Measurements from ENCODE around the gene SEC24D.

GRCh38 chr4:118814058-118814457 is 21.9 kb downstream of the SEC24D start:
- TF ChIP-seq, protein P1, sequence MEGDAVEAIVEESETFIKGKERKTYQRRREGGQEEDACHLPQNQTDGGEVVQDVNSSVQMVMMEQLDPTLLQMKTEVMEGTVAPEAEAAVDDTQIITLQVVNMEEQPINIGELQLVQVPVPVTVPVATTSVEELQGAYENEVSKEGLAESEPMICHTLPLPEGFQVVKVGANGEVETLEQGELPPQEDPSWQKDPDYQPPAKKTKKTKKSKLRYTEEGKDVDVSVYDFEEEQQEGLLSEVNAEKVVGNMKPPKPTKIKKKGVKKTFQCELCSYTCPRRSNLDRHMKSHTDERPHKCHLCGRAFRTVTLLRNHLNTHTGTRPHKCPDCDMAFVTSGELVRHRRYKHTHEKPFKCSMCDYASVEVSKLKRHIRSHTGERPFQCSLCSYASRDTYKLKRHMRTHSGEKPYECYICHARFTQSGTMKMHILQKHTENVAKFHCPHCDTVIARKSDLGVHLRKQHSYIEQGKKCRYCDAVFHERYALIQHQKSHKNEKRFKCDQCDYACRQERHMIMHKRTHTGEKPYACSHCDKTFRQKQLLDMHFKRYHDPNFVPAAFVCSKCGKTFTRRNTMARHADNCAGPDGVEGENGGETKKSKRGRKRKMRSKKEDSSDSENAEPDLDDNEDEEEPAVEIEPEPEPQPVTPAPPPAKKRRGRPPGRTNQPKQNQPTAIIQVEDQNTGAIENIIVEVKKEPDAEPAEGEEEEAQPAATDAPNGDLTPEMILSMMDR (IDR thresholded peaks at IDR 0.05; ENCODE audit: low read length), result no peak
- TF ChIP-seq EZH2 (IDR thresholded peaks at IDR 0.05; ENCODE audit: borderline replicate concordance, low read length), result no peak
